Activated CD4-positive, alpha-beta T cell treated with anti-CD3 and anti-CD28 coated beads for 48 hours (primary cell): ENCODE results near the gene PDE8A.

Source experiments
- DNase-seq: peaks from one replicate; pipeline ENCODE4 v3.0.0-alpha.2; 2020

PDE8A gene

GRCh38 chr15:85036716-85037115 is 55.1 kb downstream of the PDE8A start:
- no peak for DNase-seq

- no peak for DNase-seq
Observed at GRCh38 chr15:85037641-85038040, 56.0 kb downstream of the PDE8A start.

- no peak for DNase-seq
Observed at GRCh38 chr15:85041230-85041629, 59.6 kb downstream of the PDE8A start.

- peak; percentile 53 for DNase-seq
Observed at GRCh38 chr15:85044251-85044853, 62.7 kb downstream of the PDE8A start.

- DNase-seq = no peak
Observed at GRCh38 chr15:85044894-85045293, 63.2 kb downstream of the PDE8A start.

- DNase-seq = no peak
Observed at GRCh38 chr15:85045615-85046014, 64.0 kb downstream of the PDE8A start.

- no peak for DNase-seq
Observed at GRCh38 chr15:85047271-85047948, 65.8 kb downstream of the PDE8A start.

GRCh38 chr15:85048430-85048829 is 66.8 kb downstream of the PDE8A start:
- no peak for DNase-seq

GRCh38 chr15:85049805-85050204 is 68.1 kb downstream of the PDE8A start:
- DNase-seq = no peak

GRCh38 chr15:85059734-85060133 is 78.1 kb downstream of the PDE8A start:
- DNase-seq = no peak

- DNase-seq = no peak
Observed at GRCh38 chr15:85062560-85062959, 80.9 kb downstream of the PDE8A start.

GRCh38 chr15:85063088-85063487 is 81.4 kb downstream of the PDE8A start:
- DNase-seq = no peak

- no peak for DNase-seq
Observed at GRCh38 chr15:85063522-85064079, 81.9 kb downstream of the PDE8A start.

GRCh38 chr15:85064710-85065109 is 83.1 kb downstream of the PDE8A start:
- DNase-seq = no peak

- no peak for DNase-seq
Observed at GRCh38 chr15:85071061-85071460, 89.4 kb downstream of the PDE8A start.

GRCh38 chr15:85071504-85071903 is 89.8 kb downstream of the PDE8A start:
- no peak for DNase-seq

- DNase-seq = no peak
Observed at GRCh38 chr15:85072917-85073316, 91.3 kb downstream of the PDE8A start.

GRCh38 chr15:85073556-85074194 is 92.0 kb downstream of the PDE8A start:
- DNase-seq = peak; percentile 36

GRCh38 chr15:85086855-85087254 is 105.2 kb downstream of the PDE8A start:
- no peak for DNase-seq

- DNase-seq = no peak
Observed at GRCh38 chr15:85088300-85088699, 106.6 kb downstream of the PDE8A start.

- DNase-seq = no peak
Observed at GRCh38 chr15:85089929-85090597, 108.4 kb downstream of the PDE8A start.

- no peak for DNase-seq
Observed at GRCh38 chr15:85091990-85092389, 110.3 kb downstream of the PDE8A start.

GRCh38 chr15:85094685-85095084 is 113.0 kb downstream of the PDE8A start:
- no peak for DNase-seq

GRCh38 chr15:85095566-85095965 is 113.9 kb downstream of the PDE8A start:
- no peak for DNase-seq
